GM12878 (cell line): Measurements from ENCODE around the gene GID8. TPM values are rescaled to one million over a fixed set of nuclear protein-coding genes. Genes with fewer than 3 reads are reported as not detected.

Experiments used
- BCLAF1 ChIP-seq: fragments of 450-650 bp; IDR thresholded peaks from 2 replicates; pipeline ENCODE4 v1.6.1; 2017; ENCODE audit warnings: antibody characterized with exemption, mild to moderate bottlenecking, moderate library complexity
- BHLHE40 ChIP-seq, 2 experiments: fragments of 450-650 bp in 1 of 2; IDR thresholded peaks; 2 replicates each; pipeline ENCODE4 v1.6.1; 2011 to 2017; ENCODE audit warnings: low read depth in 2 of 2, borderline replicate concordance in 1 of 2, improper control_type of control experiment in 1 of 2, low read length in 1 of 2, mild to moderate bottlenecking in 1 of 2
- HDAC2 ChIP-seq: fragments of 200-600 bp; sonication (generic); IDR thresholded peaks from 2 replicates; pipeline ENCODE4 v1.6.1; 2017
- MYB ChIP-seq: fragments of 150-350 bp; IDR thresholded peaks from 2 replicates; pipeline ENCODE4 v1.6.1; 2014; ENCODE audit warnings: mild to moderate bottlenecking, low read depth, low read length, borderline replicate concordance
- NKRF ChIP-seq: fragments of 450-650 bp; conservative IDR thresholded peaks from 2 replicates; pipeline ENCODE4 v1.6.1; 2017; ENCODE audit warnings: mild to moderate bottlenecking, moderate library complexity
- NR2F1 ChIP-seq: fragments of 450-650 bp; conservative IDR thresholded peaks from 2 replicates; pipeline ENCODE4 v1.6.1; 2017; ENCODE audit warnings: mild to moderate bottlenecking
- PBX3 ChIP-seq: IDR thresholded peaks from 2 replicates; pipeline ENCODE4 v1.6.1; 2011; ENCODE audit warnings: mild to moderate bottlenecking, low read depth, low read length, moderate library complexity; ENCODE audit not compliant: insufficient replicate concordance
- POLR2AphosphoS2 ChIP-seq: IDR thresholded peaks from 2 replicates; pipeline ENCODE4 v1.6.1; 2011; ENCODE audit warnings: low read depth, mild to moderate bottlenecking, low read length, improper control_type of control experiment, moderate library complexity
- RB1 ChIP-seq: fragments of 450-650 bp; formaldehyde crosslinking; IDR thresholded peaks from 2 replicates; pipeline ENCODE4 v1.6.1; 2017; ENCODE audit warnings: mild to moderate bottlenecking, borderline replicate concordance
- SKIL ChIP-seq: fragments of 450-650 bp; IDR thresholded peaks from 2 replicates; pipeline ENCODE4 v1.6.1; 2017; ENCODE audit warnings: mild to moderate bottlenecking, low read depth, inconsistent platforms; ENCODE audit not compliant: poor library complexity, severe bottlenecking
- ZZZ3 ChIP-seq: IDR thresholded peaks from 2 replicates; pipeline ENCODE4 v1.6.1; 2011; ENCODE audit warnings: low read depth; ENCODE audit not compliant: control insufficient read depth, insufficient read length
- polyA plus RNA-seq, 11 experiments: library from polyadenylated mRNA; depleted of rRNA in 4 of 11; unstranded in 6 of 11; stranded (reverse) in 5 of 11; fragments of >200 nt; fragmentation: Nextera tagmentation in 4 of 11; fragmentation: Illumina TruSeq in 1 of 11; extraction: Ambion mirVana in 4 of 11; extraction: Trizol in 1 of 11; gene quantifications; 1 replicate in 1 of 11; 2 replicates in 10 of 11; pipeline versions ENCODE4 v1.2.1 to v1.2.3, GENCODE V29; 2011 to 2016; ENCODE audit warnings: inconsistent platforms in 2 of 11, missing spikeins in 2 of 11, low read depth in 1 of 11
- total RNA-seq, 4 experiments: library from RNA; depleted of rRNA in 3 of 4; stranded (reverse); fragments of >200 nt in 3 of 4; fragmentation: Illumina TruSeq in 1 of 4; extraction: Trizol in 1 of 4; gene quantifications; 2 replicates each; pipeline versions ENCODE4 v1.2.1 to v1.2.3, GENCODE V29; 2013 to 2021
- TF ChIP-seq, protein P1 (sequence below): fragments of 450-650 bp; IDR thresholded peaks from 2 replicates; pipeline ENCODE4 v1.6.1; 2016; ENCODE audit warnings: mild to moderate bottlenecking
- TF ChIP-seq, protein P2 (sequence below): fragments of 450-650 bp; IDR thresholded peaks from 2 replicates; pipeline ENCODE4 v1.6.1; 2016; ENCODE audit warnings: mild to moderate bottlenecking, moderate library complexity, borderline replicate concordance

The GID8 gene
- total and polyA plus RNA-seq, 10 of the 15 experiments (the other 5 are each of a cell fraction or from before 2014, with no cell fraction given) = 12.0 to 33.8 (median 22.2) TPM

DNA sequence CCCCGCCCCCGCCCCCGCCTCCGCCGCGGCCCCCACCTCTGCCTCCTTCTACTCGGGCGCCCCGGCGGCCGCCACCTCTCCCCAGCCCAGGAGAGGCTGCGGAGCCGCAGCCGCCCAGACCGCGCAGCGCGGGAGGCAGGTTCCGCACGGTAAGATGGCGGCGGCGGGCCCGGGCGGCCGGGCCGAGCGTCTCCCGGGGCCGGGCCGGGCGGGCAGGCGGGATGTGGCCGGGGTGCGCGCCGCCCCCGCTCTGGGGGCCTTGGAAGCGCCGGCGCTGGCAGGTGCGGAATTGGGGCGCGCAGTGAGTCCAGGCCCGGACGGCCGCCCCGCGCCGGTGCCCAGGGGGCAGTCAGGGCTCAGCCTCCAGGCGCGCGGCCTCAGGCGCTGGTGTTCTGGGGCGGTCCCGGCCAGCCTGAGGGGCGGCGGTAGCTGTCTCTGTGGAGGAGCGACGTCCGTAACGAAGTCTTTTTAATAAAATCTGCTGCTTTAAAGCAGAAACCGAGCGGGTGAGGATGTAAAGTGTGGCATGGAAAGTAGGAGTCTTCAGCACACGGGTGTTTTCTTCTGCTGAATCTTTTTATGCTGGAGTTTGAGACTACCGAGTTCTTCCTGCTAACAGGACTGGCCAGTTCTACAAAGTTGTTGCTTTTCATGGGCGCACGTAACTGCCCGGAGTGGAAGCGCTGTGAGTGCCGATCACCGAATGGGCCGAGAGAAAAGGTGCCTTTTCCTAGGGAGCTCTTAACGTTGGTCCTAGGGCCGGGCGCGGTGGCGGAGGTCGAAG lies at the start of gene GID8 (continued):
- TF ChIP-seq PBX3 = no peak
- TF ChIP-seq POLR2AphosphoS2 = no peak
- TF ChIP-seq, protein P1, sequence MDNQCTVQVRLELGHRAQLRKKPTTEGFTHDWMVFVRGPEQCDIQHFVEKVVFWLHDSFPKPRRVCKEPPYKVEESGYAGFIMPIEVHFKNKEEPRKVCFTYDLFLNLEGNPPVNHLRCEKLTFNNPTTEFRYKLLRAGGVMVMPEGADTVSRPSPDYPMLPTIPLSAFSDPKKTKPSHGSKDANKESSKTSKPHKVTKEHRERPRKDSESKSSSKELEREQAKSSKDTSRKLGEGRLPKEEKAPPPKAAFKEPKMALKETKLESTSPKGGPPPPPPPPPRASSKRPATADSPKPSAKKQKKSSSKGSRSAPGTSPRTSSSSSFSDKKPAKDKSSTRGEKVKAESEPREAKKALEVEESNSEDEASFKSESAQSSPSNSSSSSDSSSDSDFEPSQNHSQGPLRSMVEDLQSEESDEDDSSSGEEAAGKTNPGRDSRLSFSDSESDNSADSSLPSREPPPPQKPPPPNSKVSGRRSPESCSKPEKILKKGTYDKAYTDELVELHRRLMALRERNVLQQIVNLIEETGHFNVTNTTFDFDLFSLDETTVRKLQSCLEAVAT = no peak
- peak in 1 of 2 experiments; percentile 43; a peak in 2 of 4 replicates for TF ChIP-seq BHLHE40 (IDR thresholded peaks at IDR 0.05; ENCODE audit: borderline replicate concordance in 1 of 2, low read depth in 2 of 2, low read length in 1 of 2)
- TF ChIP-seq ZZZ3 = no peak
- TF ChIP-seq HDAC2 = no peak
- TF ChIP-seq, protein P2, sequence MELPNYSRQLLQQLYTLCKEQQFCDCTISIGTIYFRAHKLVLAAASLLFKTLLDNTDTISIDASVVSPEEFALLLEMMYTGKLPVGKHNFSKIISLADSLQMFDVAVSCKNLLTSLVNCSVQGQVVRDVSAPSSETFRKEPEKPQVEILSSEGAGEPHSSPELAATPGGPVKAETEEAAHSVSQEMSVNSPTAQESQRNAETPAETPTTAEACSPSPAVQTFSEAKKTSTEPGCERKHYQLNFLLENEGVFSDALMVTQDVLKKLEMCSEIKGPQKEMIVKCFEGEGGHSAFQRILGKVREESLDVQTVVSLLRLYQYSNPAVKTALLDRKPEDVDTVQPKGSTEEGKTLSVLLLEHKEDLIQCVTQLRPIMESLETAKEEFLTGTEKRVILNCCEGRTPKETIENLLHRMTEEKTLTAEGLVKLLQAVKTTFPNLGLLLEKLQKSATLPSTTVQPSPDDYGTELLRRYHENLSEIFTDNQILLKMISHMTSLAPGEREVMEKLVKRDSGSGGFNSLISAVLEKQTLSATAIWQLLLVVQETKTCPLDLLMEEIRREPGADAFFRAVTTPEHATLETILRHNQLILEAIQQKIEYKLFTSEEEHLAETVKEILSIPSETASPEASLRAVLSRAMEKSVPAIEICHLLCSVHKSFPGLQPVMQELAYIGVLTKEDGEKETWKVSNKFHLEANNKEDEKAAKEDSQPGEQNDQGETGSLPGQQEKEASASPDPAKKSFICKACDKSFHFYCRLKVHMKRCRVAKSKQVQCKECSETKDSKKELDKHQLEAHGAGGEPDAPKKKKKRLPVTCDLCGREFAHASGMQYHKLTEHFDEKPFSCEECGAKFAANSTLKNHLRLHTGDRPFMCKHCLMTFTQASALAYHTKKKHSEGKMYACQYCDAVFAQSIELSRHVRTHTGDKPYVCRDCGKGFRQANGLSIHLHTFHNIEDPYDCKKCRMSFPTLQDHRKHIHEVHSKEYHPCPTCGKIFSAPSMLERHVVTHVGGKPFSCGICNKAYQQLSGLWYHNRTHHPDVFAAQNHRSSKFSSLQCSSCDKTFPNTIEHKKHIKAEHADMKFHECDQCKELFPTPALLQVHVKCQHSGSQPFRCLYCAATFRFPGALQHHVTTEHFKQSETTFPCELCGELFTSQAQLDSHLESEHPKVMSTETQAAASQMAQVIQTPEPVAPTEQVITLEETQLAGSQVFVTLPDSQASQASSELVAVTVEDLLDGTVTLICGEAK = no peak
- TF ChIP-seq NR2F1 = peak; percentile 62
- TF ChIP-seq SKIL = no peak
- no peak for TF ChIP-seq MYB
- peak; percentile 60; the same call in 1 of the 2 replicates for TF ChIP-seq RB1
- TF ChIP-seq BCLAF1 = peak; percentile 63; the same call in 1 of the 2 replicates
- TF ChIP-seq NKRF = peak; percentile 64
